H1 (cell line): ENCODE data around the gene ADAMTS13.

Source experiments
- BRCA1 ChIP-seq: IDR thresholded peaks from 2 replicates; pipeline ENCODE4 v1.6.1; 2012; ENCODE audit warnings: low read depth, low read length, improper control_type of control experiment
- EP300 ChIP-seq, 2 experiments: IDR thresholded peaks; 1 replicate in 1 of 2; 2 replicates in 1 of 2; pipeline ENCODE4 v1.6.1; 2011 to 2012; ENCODE audit warnings: low read depth in 2 of 2, low read length in 2 of 2, mild to moderate bottlenecking in 2 of 2, borderline replicate concordance in 1 of 2, inconsistent platforms in 1 of 2, moderate library complexity in 1 of 2
- EZH2 ChIP-seq: fragments of 200-600 bp; sonication (generic); IDR thresholded peaks from 2 replicates; pipeline ENCODE4 v1.7.1; 2012; ENCODE audit warnings: low read depth, mild to moderate bottlenecking, moderate library complexity, low read length, inconsistent platforms; ENCODE audit not compliant: severe bottlenecking
- JUND ChIP-seq: IDR thresholded peaks from 2 replicates; pipeline ENCODE4 v1.6.1; 2011; ENCODE audit warnings: mild to moderate bottlenecking, improper control_type of control experiment, low read length
- POLR2A ChIP-seq, 2 experiments: IDR thresholded peaks; 1 replicate in 1 of 2; 2 replicates in 1 of 2; pipeline ENCODE4 v1.6.1; 2011; ENCODE audit warnings: low read depth in 2 of 2, low read length in 2 of 2, mild to moderate bottlenecking in 2 of 2; ENCODE audit errors: control extremely low read depth in 1 of 2
- RXRA ChIP-seq: IDR thresholded peaks from 2 replicates; pipeline ENCODE4 v1.6.1; 2011; ENCODE audit warnings: low read depth, mild to moderate bottlenecking, low read length, moderate library complexity; ENCODE audit not compliant: insufficient read depth
- SIN3A ChIP-seq, 2 experiments: IDR thresholded peaks in 1 of 2; conservative IDR thresholded peaks in 1 of 2; 2 replicates each; pipeline ENCODE4 v1.6.1; 2011 to 2012; ENCODE audit warnings: low read length in 2 of 2, improper control_type of control experiment in 1 of 2, low read depth in 1 of 2, mild to moderate bottlenecking in 1 of 2
- YY1 ChIP-seq: IDR thresholded peaks from 2 replicates; pipeline ENCODE4 v1.6.1; 2011; ENCODE audit warnings: low read depth, mild to moderate bottlenecking, low read length
- TF ChIP-seq, protein P1 (sequence below), 3 experiments: IDR thresholded peaks; 1 replicate in 2 of 3; 2 replicates in 1 of 3; pipeline versions ENCODE4 v1.5.1 to v1.6.1; 2011; ENCODE audit warnings: low read length in 3 of 3, mild to moderate bottlenecking in 3 of 3, inconsistent platforms in 2 of 3, low read depth in 1 of 3, moderate library complexity in 1 of 3; ENCODE audit not compliant: insufficient read depth in 1 of 3; ENCODE audit errors: control extremely low read depth in 1 of 3
- TF ChIP-seq, protein P2 (sequence below): IDR thresholded peaks from 2 replicates; pipeline ENCODE4 v1.6.1; 2011; ENCODE audit warnings: low read length, improper control_type of control experiment

DNA sequence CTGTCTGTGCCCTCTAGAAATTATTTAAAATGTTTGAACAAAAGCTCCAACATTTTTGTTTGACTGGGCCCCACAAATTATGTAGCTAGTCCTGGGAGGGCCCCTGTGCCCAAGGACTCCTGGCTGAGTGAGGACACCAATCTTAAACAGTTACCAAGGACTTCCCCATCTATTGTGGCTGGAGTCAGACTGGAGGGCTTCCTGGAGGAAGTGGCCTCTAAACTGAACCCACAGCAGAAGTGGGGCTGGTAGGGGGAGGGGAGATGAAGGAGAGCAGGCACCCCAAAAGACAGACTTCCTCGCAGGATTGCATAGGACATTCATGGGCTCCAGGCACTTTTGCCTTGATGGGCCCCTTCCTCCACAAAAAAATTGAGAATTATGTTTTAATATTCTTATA is 8.1 kb downstream of the ADAMTS13 start:
- TF ChIP-seq RXRA, result no peak
- TF ChIP-seq, protein P1, sequence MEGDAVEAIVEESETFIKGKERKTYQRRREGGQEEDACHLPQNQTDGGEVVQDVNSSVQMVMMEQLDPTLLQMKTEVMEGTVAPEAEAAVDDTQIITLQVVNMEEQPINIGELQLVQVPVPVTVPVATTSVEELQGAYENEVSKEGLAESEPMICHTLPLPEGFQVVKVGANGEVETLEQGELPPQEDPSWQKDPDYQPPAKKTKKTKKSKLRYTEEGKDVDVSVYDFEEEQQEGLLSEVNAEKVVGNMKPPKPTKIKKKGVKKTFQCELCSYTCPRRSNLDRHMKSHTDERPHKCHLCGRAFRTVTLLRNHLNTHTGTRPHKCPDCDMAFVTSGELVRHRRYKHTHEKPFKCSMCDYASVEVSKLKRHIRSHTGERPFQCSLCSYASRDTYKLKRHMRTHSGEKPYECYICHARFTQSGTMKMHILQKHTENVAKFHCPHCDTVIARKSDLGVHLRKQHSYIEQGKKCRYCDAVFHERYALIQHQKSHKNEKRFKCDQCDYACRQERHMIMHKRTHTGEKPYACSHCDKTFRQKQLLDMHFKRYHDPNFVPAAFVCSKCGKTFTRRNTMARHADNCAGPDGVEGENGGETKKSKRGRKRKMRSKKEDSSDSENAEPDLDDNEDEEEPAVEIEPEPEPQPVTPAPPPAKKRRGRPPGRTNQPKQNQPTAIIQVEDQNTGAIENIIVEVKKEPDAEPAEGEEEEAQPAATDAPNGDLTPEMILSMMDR (IDR thresholded peaks at IDR 0.05; ENCODE audit: control extremely low read depth in 1 of 3, insufficient read depth in 1 of 3, low read depth in 1 of 3, low read length in 3 of 3), result no peak
- TF ChIP-seq SIN3A (conservative IDR thresholded peaks at IDR 0.05 in 1 of 2, IDR thresholded peaks at IDR 0.05 in 1 of 2; ENCODE audit: low read depth in 1 of 2, low read length in 2 of 2), result no peak
- no peak for TF ChIP-seq YY1
- TF ChIP-seq POLR2A (IDR thresholded peaks at IDR 0.05; ENCODE audit: control extremely low read depth in 1 of 2, low read depth in 2 of 2, low read length in 2 of 2), result no peak
- no peak for TF ChIP-seq JUND
- TF ChIP-seq BRCA1, result no peak
- TF ChIP-seq, protein P2, sequence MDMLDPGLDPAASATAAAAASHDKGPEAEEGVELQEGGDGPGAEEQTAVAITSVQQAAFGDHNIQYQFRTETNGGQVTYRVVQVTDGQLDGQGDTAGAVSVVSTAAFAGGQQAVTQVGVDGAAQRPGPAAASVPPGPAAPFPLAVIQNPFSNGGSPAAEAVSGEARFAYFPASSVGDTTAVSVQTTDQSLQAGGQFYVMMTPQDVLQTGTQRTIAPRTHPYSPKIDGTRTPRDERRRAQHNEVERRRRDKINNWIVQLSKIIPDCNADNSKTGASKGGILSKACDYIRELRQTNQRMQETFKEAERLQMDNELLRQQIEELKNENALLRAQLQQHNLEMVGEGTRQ, result no peak
- TF ChIP-seq EP300 (IDR thresholded peaks at IDR 0.05; ENCODE audit: borderline replicate concordance in 1 of 2, low read depth in 2 of 2, low read length in 2 of 2), result no peak
- no peak for TF ChIP-seq EZH2
